Testis (tissue), 3 donors: ENCODE data around the gene PARP8. TPM values are rescaled to one million over a fixed set of nuclear protein-coding genes. Genes with fewer than 3 reads are reported as not detected.
A peak's percentile ranks its signal among the peaks of the same experiment; 100 is the strongest.
"Not testable (repeated sequence)": the region's sequence is repeated elsewhere in the genome, so short reads cannot be mapped to it uniquely, and the experiment has no call there.

Experiments
- DNase-seq: peaks from one replicate; pipeline ENCODE4 v3.0.0-alpha.2; 2019
- H3K27ac ChIP-seq, 2 donors: fragments of 200-600 bp; sonication (generic); one replicate each; pipeline ENCODE4 v1.5.1; 2019
- H3K27me3 ChIP-seq: fragments of 200-600 bp; sonication (generic); one replicate; pipeline ENCODE4 v1.5.1; 2019
- H3K36me3 ChIP-seq: fragments of 200-600 bp; sonication (generic); one replicate; pipeline ENCODE4 v1.5.1; 2017; ENCODE audit warnings: low read depth; ENCODE audit errors: missing control alignments
- H3K4me1 ChIP-seq: fragments of 200-600 bp; sonication (generic); one replicate; pipeline ENCODE4 v1.5.1; 2019
- H3K4me3 ChIP-seq, 2 donors: fragments of 200-600 bp; sonication (generic); one replicate each; pipeline ENCODE4 v1.5.1; 2017 to 2019
- H3K9me3 ChIP-seq: fragments of 200-600 bp; sonication (generic); one replicate; pipeline ENCODE4 v1.5.1; 2017
- CTCF ChIP-seq, 3 experiments: fragments of 450-650 bp in 2 of 3; fragments of 200-600 bp in 1 of 3; sonication (generic) in 1 of 3; IDR thresholded peaks; one replicate each; pipeline ENCODE4 v1.5.1; 2016 to 2019; ENCODE audit warnings: antibody characterized with exemption in 3 of 3, mild to moderate bottlenecking in 2 of 3, moderate library complexity in 1 of 3
- POLR2A ChIP-seq: fragments of 450-650 bp; IDR thresholded peaks from one replicate; pipeline ENCODE4 v1.6.1; 2017; ENCODE audit warnings: antibody characterized with exemption, mild to moderate bottlenecking, moderate library complexity
- WGBS, 2 donors: methylation state at CpG; one replicate each; pipeline ENCODE4 v1.1.5; 2018; 5-methylcytosine and 5-hydroxymethylcytosine counted together
- intact Hi-C: fragments of 100-400 bp; cut with DNase I; formaldehyde crosslinking; loops from one replicate; pipeline ENCODE4 v1.15.1; 2023; ENCODE audit warnings: low total_unique reads
- polyA plus RNA-seq: library from polyadenylated mRNA; stranded (reverse); fragments of 350-450 nt; fragmentation: Illumina TruSeq; extraction: RNeasy Lipid Tissue Mini Kit (QIAGEN cat#74804); gene quantifications from one replicate; pipeline ENCODE4 v1.2.3, GENCODE V29; 2014; ENCODE audit warnings: low read depth, low replicate concordance; ENCODE audit not compliant: insufficient read depth
- total RNA-seq, 2 donors: library from RNA; depleted of rRNA; stranded (reverse); fragments of >200 nt; gene quantifications; one replicate each; pipeline ENCODE4 v1.2.3, GENCODE V29; 2016

PARP8 gene
- total and polyA plus RNA-seq, 3 donors from 2014 or later, result 14.4 to 24.3 (median 18.0) TPM

GRCh38 chr5:50808406-50808805, 142.0 kb downstream of the PARP8 start:
- Histone ChIP-seq H3K27me3 (no peaks in the 10 kb centered on the region), H3K36me3 (no peaks in the 10 kb centered on the region), H3K27ac (peak overlapping the region; percentile 43 to 51), H3K4me1 (no peaks in the 10 kb centered on the region), H3K4me3 (no peak overlapping the region), H3K9me3 (no peaks in the 10 kb centered on the region)
- intact Hi-C loops, result no loop called here
- 70 to 76% methylated on average over 3 of the region's 3 CpGs for whole genome bisulfite sequencing, 2 donors
- no peak for DNase-seq
- TF ChIP-seq POLR2A (no peak), CTCF (IDR thresholded peaks at IDR 0.05) (no peak)

- H3K4me3 ChIP-seq, H3K4me1 ChIP-seq, DNase-seq, H3K9me3 ChIP-seq, H3K36me3 ChIP-seq, intact Hi-C loops, H3K27ac ChIP-seq, H3K27me3 ChIP-seq: not testable (repeated sequence)
- 94 to 97% methylated on average over 6 of the region's 6 CpGs for WGBS, 2 donors
These were observed 145.3 kb downstream of the PARP8 start for GRCh38 chr5:50811746-50812145.

GRCh38 chr5:50813691-50814090, 147.3 kb downstream of the PARP8 start:
- H3K4me1 ChIP-seq, result peaks cover 3% of the 10 kb centered on the region
- DNase-seq, result no peak
- H3K36me3 ChIP-seq, result no peaks in the 10 kb centered on the region
- no peaks in the 10 kb centered on the region for H3K27me3 ChIP-seq
- WGBS, 2 donors, result 68 to 90% methylated on average over 3 of the region's 3 CpGs
- TF ChIP-seq POLR2A, result no peak
- TF ChIP-seq CTCF (IDR thresholded peaks at IDR 0.05), result no peak
- intact Hi-C loops, result no loop called here
- H3K27ac ChIP-seq, result peak overlapping the region in 1 of 2 donors; percentile 10
- no peaks in the 10 kb centered on the region for H3K9me3 ChIP-seq
- H3K4me3 ChIP-seq, result no peak overlapping the region

GRCh38 chr5:50814556-50814955, 148.1 kb downstream of the PARP8 start:
- WGBS, 2 donors, result 59 to 75% methylated on average over 6 of the region's 6 CpGs
- Histone ChIP-seq H3K27ac (no peak overlapping the region), H3K4me3 (no peak overlapping the region), H3K4me1 (peaks cover 3% of the 10 kb centered on the region), H3K9me3 (no peaks in the 10 kb centered on the region), H3K27me3 (no peaks in the 10 kb centered on the region), H3K36me3 (no peaks in the 10 kb centered on the region)
- TF ChIP-seq CTCF (IDR thresholded peaks at IDR 0.05) (no peak), POLR2A (no peak)
- intact Hi-C loops, result no loop called here
- peak; percentile 65 for DNase-seq

- Histone ChIP-seq H3K27me3 (no peaks in the 10 kb centered on the region), H3K9me3 (no peaks in the 10 kb centered on the region), H3K27ac (no peak overlapping the region), H3K4me3 (no peak overlapping the region), H3K4me1 (no peaks in the 10 kb centered on the region), H3K36me3 (no peaks in the 10 kb centered on the region)
- no peak for DNase-seq
- WGBS, 2 donors, result 93 to 95% methylated on average over 2 of the region's 2 CpGs
- intact Hi-C loops, result no loop called here
- no peak for TF ChIP-seq CTCF (IDR thresholded peaks at IDR 0.05)
- no peak for TF ChIP-seq POLR2A
These were observed 155.6 kb downstream of the PARP8 start for GRCh38 chr5:50822046-50822445.
